Right lobe of liver (tissue), 4 donors: Measurements from ENCODE around the gene PTGDS.

Experiments used
- CTCF ChIP-seq, 4 donors: fragments of 200-600 bp in 3 of 4; fragments of 450-650 bp in 1 of 4; IDR thresholded peaks; one replicate each; pipeline versions ENCODE4 v1.5.1 to v1.8.0; 2016 to 2022; ENCODE audit warnings: antibody characterized with exemption in 4 of 4, mild to moderate bottlenecking in 2 of 4
- POLR2A ChIP-seq: fragments of 450-650 bp; IDR thresholded peaks from one replicate; pipeline ENCODE4 v1.6.1; 2017; ENCODE audit warnings: antibody characterized with exemption, mild to moderate bottlenecking
- donor health status: DM: no; HTN: no; CAD: no.
- donor health status: DM: no; HTN: no; CAD: no.
- donor health status: DM: no; HTN: yes; CAD: no.

- TF ChIP-seq POLR2A, result no peak
- TF ChIP-seq CTCF (IDR thresholded peaks at IDR 0.05), result no peak
Measured at GRCh38 chr9:137023583-137023991, 46.3 kb downstream of the PTGDS start.
